ENCODE measurements around the gene ESYT1. TPM values are rescaled to one million over a fixed set of nuclear protein-coding genes. Genes with fewer than 3 reads are reported as not detected.
A peak's percentile ranks its signal among the peaks of the same experiment; 100 is the strongest.

ESYT1 gene
- total RNA-seq, 2 donors from 2014 or later = 66.8 to 167 TPM

DNA sequence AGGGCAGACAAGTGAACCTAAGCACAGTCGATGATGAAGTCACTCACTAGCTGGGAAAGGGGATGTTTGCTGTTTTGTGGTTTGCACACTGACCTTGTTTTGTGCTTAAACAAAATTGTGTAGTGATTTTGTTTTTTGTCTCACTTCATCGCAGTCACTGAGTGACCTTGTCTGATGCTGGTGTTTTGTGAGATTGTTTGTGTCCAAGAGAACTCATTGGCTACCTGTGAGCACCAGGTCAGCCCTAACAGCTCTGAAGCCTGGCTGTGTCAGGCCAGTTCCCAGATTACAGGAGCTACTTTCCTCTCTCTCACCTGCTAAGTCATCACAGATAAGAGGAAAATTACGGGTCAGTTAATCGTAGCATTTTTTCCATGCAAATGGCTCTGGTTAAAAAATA, 3.9 kb upstream of the ESYT1 start:
- Histone ChIP-seq H3K4me3 (no peak overlapping the region), H3K27me3 (replicated peaks; ENCODE audit: insufficient read depth) (no peaks in the 10 kb centered on the region), H3K36me3 (no peaks in the 10 kb centered on the region), H3K4me1 (replicated peaks) (peaks cover 15% of the 10 kb centered on the region), H3K9me3 (no peaks in the 10 kb centered on the region), H3K27ac (no peak overlapping the region)
- intact Hi-C loops (cut with DNase I) = no loop called here
- DNase-seq (ENCODE audit: low spot score) = no peak
- 75% methylated on average over 4 of the region's 4 CpGs for WGBS
- no peak for TF ChIP-seq POLR2AphosphoS5 (IDR thresholded peaks at IDR 0.05)
- TF ChIP-seq, protein P1, sequence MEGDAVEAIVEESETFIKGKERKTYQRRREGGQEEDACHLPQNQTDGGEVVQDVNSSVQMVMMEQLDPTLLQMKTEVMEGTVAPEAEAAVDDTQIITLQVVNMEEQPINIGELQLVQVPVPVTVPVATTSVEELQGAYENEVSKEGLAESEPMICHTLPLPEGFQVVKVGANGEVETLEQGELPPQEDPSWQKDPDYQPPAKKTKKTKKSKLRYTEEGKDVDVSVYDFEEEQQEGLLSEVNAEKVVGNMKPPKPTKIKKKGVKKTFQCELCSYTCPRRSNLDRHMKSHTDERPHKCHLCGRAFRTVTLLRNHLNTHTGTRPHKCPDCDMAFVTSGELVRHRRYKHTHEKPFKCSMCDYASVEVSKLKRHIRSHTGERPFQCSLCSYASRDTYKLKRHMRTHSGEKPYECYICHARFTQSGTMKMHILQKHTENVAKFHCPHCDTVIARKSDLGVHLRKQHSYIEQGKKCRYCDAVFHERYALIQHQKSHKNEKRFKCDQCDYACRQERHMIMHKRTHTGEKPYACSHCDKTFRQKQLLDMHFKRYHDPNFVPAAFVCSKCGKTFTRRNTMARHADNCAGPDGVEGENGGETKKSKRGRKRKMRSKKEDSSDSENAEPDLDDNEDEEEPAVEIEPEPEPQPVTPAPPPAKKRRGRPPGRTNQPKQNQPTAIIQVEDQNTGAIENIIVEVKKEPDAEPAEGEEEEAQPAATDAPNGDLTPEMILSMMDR (IDR thresholded peaks at IDR 0.05) = no peak
- TF ChIP-seq POLR2A (IDR thresholded peaks at IDR 0.05) = no peak

DNA sequence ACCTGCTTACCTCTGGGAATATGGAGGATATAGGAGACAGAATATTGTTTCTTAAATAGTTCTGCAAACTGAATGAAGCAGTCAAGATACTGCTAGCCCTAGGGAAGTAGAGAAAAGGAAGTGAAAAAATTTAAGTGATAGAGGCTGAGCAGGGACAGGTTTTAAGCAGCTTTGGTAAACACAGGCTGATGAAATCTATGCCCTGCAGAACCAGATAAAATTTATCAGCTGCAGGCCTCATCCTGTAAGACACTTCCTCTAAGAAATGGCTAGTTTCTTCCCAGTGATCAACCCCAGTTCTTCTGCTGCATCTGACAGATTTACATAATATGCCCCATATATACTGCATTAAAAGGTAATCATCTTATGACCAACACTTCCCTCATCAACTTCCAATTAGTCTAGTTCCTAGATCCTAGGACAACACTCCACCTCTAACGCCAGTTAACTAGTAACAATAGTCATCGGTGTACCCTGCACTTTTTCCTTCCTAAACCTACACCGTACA, 1.3 kb upstream of the ESYT1 start:
- Histone ChIP-seq H3K27me3 (replicated peaks; ENCODE audit: insufficient read depth) (no peaks in the 10 kb centered on the region), H3K36me3 (peaks cover 0 to 9% of the 10 kb centered on the region in 2 donors), H3K27ac (peak overlapping the region; percentile 82 to 87), H3K4me3 (no peak overlapping the region), H3K4me1 (replicated peaks) (peaks cover 11% of the 10 kb centered on the region), H3K9me3 (no peaks in the 10 kb centered on the region)
- TF ChIP-seq POLR2AphosphoS5 (IDR thresholded peaks at IDR 0.05) = no peak
- TF ChIP-seq, protein P1 (IDR thresholded peaks at IDR 0.05) = no peak
- TF ChIP-seq POLR2A (IDR thresholded peaks at IDR 0.05) = no peak
- intact Hi-C loops (cut with DNase I) = loop anchor here (2.0 to 5.0 kb wide), 3 partner anchors 32 to 341 kb away; partner anchors contain the start of genes MYL6, SMARCC2 and SPRYD4
- WGBS = 59% methylated on average over 3 of the region's 3 CpGs
- DNase-seq (ENCODE audit: low spot score) = no peak

DNA sequence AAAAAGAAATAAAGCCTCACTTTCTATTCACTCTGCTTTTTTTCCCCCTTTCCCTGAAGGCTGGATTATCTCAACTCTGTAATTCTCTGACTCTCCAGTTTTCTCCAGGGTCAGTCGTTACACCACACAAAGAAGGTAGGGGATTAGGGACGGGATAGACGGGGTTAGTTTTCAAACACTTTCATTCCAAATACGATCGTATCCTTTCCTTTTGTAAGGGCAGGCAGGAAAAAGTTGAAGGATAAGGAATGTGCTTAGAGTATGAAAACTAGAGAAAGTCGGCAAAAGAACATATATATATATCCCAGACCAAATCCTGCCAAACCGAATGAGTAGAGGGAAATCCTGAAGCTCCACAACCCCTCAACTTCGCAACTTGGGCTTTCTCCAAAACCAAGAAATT, 581 bp upstream of the ESYT1 start:
- Histone ChIP-seq H3K27me3 (replicated peaks; ENCODE audit: insufficient read depth) (no peaks in the 10 kb centered on the region), H3K27ac (peak overlapping the region; percentile 82 to 87), H3K36me3 (peaks cover 5 to 9% of the 10 kb centered on the region in 2 donors), H3K4me1 (replicated peaks) (peaks cover 11% of the 10 kb centered on the region), H3K9me3 (no peaks in the 10 kb centered on the region), H3K4me3 (peak overlapping the region; percentile 15 to 16)
- no peak for TF ChIP-seq POLR2AphosphoS5 (IDR thresholded peaks at IDR 0.05)
- peak; percentile 5 for TF ChIP-seq POLR2A (IDR thresholded peaks at IDR 0.05)
- TF ChIP-seq, protein P1 (IDR thresholded peaks at IDR 0.05) = peak in 1 of 4 experiments; percentile 3
- DNase-seq (ENCODE audit: low spot score) = no peak
- WGBS = under 1% methylated on average over 8 of the region's 8 CpGs
- intact Hi-C loops (cut with DNase I) = loop anchor here (2.0 to 5.0 kb wide), 3 partner anchors 31 to 340 kb away; partner anchors contain the start of genes MYL6, SMARCC2 and SPRYD4

DNA sequence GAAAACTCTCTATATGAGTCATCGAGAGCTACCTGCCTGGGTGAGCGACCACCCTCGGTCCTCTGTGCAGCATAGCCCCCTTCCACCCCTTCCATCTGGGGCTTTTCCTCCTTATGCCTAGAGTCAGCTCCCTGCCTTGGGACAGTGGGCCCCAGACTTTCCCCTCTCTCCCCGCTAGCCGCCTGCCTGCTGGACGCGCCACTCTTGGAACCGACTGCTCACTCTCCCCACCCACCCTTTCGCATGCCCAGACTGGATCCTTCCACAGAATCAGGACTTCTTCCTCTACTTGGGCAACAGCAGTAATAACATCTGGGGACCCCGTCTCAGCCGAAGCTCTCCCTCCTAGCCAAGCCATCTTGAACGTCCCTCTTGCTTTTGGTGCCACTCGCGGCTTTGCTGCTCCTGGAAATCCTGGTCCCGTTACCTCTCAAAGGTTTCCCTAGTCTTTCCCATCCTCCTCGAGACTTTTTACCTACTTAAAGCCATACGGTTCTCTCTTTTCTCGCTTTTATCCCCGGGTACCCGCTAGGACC, 671 bp downstream of the ESYT1 start:
- Histone ChIP-seq H3K9me3 (no peaks in the 10 kb centered on the region), H3K4me1 (replicated peaks) (peaks cover 11% of the 10 kb centered on the region), H3K4me3 (peak overlapping the region; percentile 59 to 76), H3K27me3 (replicated peaks; ENCODE audit: insufficient read depth) (no peaks in the 10 kb centered on the region), H3K27ac (peak overlapping the region; percentile 82 to 94), H3K36me3 (peaks cover 6 to 9% of the 10 kb centered on the region in 2 donors)
- intact Hi-C loops (cut with DNase I) = loop anchor here (5.0 kb wide), 1 partner anchor 339 kb away; the partner anchor contains the start of gene SPRYD4
- peak; percentile 33 for DNase-seq (ENCODE audit: low spot score)
- WGBS = 0% methylated on average over 20 of the region's 20 CpGs
- TF ChIP-seq, protein P1 (IDR thresholded peaks at IDR 0.05) = no peak
- no peak for TF ChIP-seq POLR2A (IDR thresholded peaks at IDR 0.05)
